Progenitor cell of endocrine pancreas (in vitro differentiated cells): ENCODE results near the gene LYRM1. TPM values are rescaled to one million over a fixed set of nuclear protein-coding genes. Genes with fewer than 3 reads are reported as not detected.

Experiments used
- DNase-seq: peaks from one replicate; pipeline ENCODE4 v3.0.0; 2021; ENCODE audit warnings: low spot score; ENCODE audit not compliant: unreplicated experiment
- H3K27ac Mint-ChIP-seq: 2 replicates; pipeline ENCODE4 v1.8.0; 2021; ENCODE audit warnings: mild to moderate bottlenecking, moderate library complexity, mixed read lengths
- H3K27me3 Mint-ChIP-seq: 2 replicates; pipeline ENCODE4 v1.8.0; 2021; ENCODE audit warnings: mixed read lengths
- H3K36me3 Mint-ChIP-seq: 2 replicates; pipeline ENCODE4 v1.8.0; 2022; ENCODE audit warnings: mixed read lengths; ENCODE audit not compliant: insufficient read depth
- H3K4me1 Mint-ChIP-seq: 2 replicates; pipeline ENCODE4 v1.8.0; 2021; ENCODE audit warnings: low read depth, mixed read lengths
- H3K4me3 Mint-ChIP-seq: 2 replicates; pipeline ENCODE4 v1.8.0; 2021; ENCODE audit warnings: low read depth, mild to moderate bottlenecking, moderate library complexity, mixed read lengths
- H3K9me3 Mint-ChIP-seq: 2 replicates; pipeline ENCODE4 v1.8.0; 2021; ENCODE audit warnings: low read depth, mixed read lengths
- total RNA-seq: library from RNA; stranded (reverse); gene quantifications from 2 replicates; pipeline ENCODE4 v1.2.1, GENCODE V29; 2021
- TF ChIP-seq, protein P1 (sequence below): fragments of 200-600 bp; sonication (generic); IDR thresholded peaks from one replicate; pipeline ENCODE4 v1.5.0; 2021; ENCODE audit warnings: antibody characterized with exemption, mild to moderate bottlenecking; ENCODE audit not compliant: unreplicated experiment

The LYRM1 gene
- total RNA-seq, 1 donor from 2014 or later = 34.2 TPM

GRCh38 chr16:20880867-20881502, 19.6 kb upstream of the LYRM1 start:
- Mint-ChIP-seq H3K4me3 (no peak overlapping the region), H3K9me3 (peaks cover 3% of the 10 kb centered on the region), H3K4me1 (peaks cover 33% of the 10 kb centered on the region), H3K27me3 (no peaks in the 10 kb centered on the region), H3K36me3 (peaks cover 7% of the 10 kb centered on the region), H3K27ac (peak overlapping the region; percentile 63)
- TF ChIP-seq, protein P1, sequence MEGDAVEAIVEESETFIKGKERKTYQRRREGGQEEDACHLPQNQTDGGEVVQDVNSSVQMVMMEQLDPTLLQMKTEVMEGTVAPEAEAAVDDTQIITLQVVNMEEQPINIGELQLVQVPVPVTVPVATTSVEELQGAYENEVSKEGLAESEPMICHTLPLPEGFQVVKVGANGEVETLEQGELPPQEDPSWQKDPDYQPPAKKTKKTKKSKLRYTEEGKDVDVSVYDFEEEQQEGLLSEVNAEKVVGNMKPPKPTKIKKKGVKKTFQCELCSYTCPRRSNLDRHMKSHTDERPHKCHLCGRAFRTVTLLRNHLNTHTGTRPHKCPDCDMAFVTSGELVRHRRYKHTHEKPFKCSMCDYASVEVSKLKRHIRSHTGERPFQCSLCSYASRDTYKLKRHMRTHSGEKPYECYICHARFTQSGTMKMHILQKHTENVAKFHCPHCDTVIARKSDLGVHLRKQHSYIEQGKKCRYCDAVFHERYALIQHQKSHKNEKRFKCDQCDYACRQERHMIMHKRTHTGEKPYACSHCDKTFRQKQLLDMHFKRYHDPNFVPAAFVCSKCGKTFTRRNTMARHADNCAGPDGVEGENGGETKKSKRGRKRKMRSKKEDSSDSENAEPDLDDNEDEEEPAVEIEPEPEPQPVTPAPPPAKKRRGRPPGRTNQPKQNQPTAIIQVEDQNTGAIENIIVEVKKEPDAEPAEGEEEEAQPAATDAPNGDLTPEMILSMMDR = no peak
- DNase-seq = no peak

- peaks cover 7% of the 10 kb centered on the region for H3K36me3 Mint-ChIP-seq
- H3K27me3 Mint-ChIP-seq = no peaks in the 10 kb centered on the region
- H3K4me3 Mint-ChIP-seq = no peak overlapping the region
- H3K9me3 Mint-ChIP-seq = peaks cover 3% of the 10 kb centered on the region
- no peak overlapping the region for H3K27ac Mint-ChIP-seq
- TF ChIP-seq, protein P1 = no peak
- H3K4me1 Mint-ChIP-seq = peaks cover 34% of the 10 kb centered on the region
- DNase-seq = no peak
Measured at GRCh38 chr16:20881503-20881878, 19.1 kb upstream of the LYRM1 start.

DNA sequence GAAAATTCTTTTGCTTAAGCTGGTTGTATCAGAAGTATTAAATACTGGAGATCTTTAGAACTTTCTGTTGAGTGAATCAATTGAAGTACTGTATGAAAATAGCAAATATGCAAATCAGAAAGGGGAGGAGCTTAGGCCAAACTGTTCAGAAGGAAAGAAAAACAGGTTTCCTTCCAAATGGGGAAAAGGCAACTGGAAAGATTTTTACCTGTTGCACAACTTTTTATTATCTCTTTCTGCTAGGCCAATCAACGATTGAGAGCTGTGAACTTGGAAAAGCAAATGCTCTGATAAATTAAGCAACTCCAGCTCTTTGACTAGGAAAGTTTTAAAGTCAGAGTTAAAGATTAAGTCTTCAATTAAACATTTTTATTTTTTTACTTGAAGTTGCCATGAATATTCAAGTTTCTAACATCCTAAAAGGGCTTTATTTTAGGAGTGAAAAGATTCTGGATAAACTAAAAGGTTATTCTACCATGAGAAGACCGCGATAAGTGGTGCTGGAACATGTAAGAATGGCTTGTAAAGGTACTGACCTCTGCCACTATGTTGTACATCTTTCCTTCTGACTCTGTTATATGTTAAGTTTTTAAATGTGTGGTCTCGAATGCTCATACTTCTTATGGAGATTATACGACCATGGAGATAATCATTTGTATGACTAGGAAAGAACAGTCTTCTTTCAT, 16.9 kb upstream of the LYRM1 start:
- no peak for DNase-seq
- Mint-ChIP-seq H3K4me1 (peaks cover 42% of the 10 kb centered on the region), H3K9me3 (no peaks in the 10 kb centered on the region), H3K27ac (no peak overlapping the region), H3K4me3 (no peak overlapping the region), H3K36me3 (peaks cover 5% of the 10 kb centered on the region), H3K27me3 (no peaks in the 10 kb centered on the region)
- TF ChIP-seq, protein P1 = no peak

- Mint-ChIP-seq H3K4me1 (peaks cover 37% of the 10 kb centered on the region), H3K36me3 (peaks cover 5% of the 10 kb centered on the region), H3K9me3 (no peaks in the 10 kb centered on the region), H3K27me3 (no peaks in the 10 kb centered on the region), H3K4me3 (no peak overlapping the region), H3K27ac (no peak overlapping the region)
- TF ChIP-seq, protein P1 = no peak
- DNase-seq = no peak
Measured at GRCh38 chr16:20884240-20884556, 16.4 kb upstream of the LYRM1 start.

DNA sequence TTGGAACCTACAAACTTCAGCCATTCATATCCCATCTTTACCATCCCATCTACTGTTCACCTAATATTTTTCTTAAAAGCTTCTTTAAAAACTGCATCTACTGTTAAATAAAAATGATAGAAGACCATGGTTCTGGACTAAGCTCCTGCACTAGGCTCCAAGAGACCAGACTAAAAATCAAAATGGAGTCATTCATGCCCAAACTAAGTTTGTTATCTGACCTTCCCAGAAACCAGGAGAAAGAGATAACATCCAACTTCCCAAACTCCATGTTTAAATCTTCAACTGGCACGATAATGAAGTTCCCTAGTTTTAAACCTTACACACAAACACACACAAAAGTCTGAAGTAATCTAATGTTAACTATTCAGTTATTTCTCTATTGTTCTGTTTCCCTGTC, 14.3 kb upstream of the LYRM1 start:
- no peak overlapping the region for H3K4me3 Mint-ChIP-seq
- peak overlapping the region; percentile 25 for H3K27ac Mint-ChIP-seq
- H3K36me3 Mint-ChIP-seq = peaks cover 5% of the 10 kb centered on the region
- TF ChIP-seq, protein P1 = no peak
- H3K27me3 Mint-ChIP-seq = no peaks in the 10 kb centered on the region
- no peaks in the 10 kb centered on the region for H3K9me3 Mint-ChIP-seq
- H3K4me1 Mint-ChIP-seq = peaks cover 28% of the 10 kb centered on the region
- no peak for DNase-seq
